ENCODE data around the gene FANCD2OS. TPM values are rescaled to one million over a fixed set of nuclear protein-coding genes. Genes with fewer than 3 reads are reported as not detected.
"Not testable (repeated sequence)": the region's sequence is repeated elsewhere in the genome, so short reads cannot be mapped to it uniquely, and the experiment has no call there.

The FANCD2OS gene
- total RNA-seq, 2 donors from 2014 or later = not detected

DNA sequence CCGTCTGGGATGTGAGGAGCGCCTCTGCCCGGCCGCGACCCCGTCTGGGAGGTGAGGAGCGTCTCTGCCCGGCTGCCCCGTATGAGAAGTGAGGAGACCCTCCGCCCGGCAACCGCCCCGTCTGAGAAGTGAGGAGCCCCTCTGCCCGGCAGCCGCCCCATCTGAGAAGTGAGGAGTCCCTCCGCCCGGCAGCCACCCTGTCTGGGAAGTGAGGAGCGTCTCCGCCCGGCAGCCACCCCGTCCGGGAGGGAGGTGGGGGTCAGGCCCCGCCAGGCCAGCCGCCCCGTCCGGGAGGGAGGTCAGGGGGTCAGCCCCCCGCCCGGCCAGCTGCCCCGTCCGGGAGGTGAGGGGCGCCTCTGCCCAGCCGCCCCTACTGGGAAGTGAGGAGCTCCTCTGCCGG, 38.0 kb downstream of the FANCD2OS start:
- peaks cover 68% of the 10 kb centered on the region for H3K36me3 Mint-ChIP-seq (ENCODE audit: low read depth)
- H3K27me3 Mint-ChIP-seq; H3K4me3 Mint-ChIP-seq; H3K9me3 Mint-ChIP-seq; H3K4me1 Mint-ChIP-seq; ATAC-seq (replicated peaks); H3K27ac Mint-ChIP-seq: not testable (repeated sequence)

DNA sequence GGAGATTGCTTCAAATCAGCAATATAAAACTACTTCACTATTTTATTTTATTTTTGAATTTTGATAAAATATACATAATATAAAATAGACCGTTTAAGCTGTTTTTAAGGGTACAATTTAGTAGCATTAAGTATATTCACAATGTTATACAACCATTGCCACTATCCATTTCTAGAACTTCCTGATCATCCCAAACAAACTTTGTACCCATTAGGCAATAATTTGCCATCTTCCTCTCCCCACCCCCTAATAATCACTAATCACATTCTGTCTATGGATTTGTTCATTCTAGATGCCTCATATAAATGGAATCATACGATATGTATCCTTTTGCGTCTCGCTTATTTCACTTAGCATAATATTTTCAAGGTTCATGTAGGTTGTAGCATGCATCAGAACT, 53.0 kb downstream of the FANCD2OS start:
- Mint-ChIP-seq H3K4me1 (no peaks in the 10 kb centered on the region), H3K27ac (no peak overlapping the region), H3K27me3 (no peaks in the 10 kb centered on the region), H3K9me3 (no peaks in the 10 kb centered on the region), H3K4me3 (no peak overlapping the region), H3K36me3 (ENCODE audit: low read depth) (peaks cover 81% of the 10 kb centered on the region)
- ATAC-seq (replicated peaks) = no peak

Other genes with a start within 250 kb of the FANCD2OS start
- gene CIDEC, start 228.0 kb downstream of the FANCD2OS start, total RNA-seq = under 1 TPM in 1 of 2 donors, not detected in 1; 0.42 TPM
- gene JAGN1, start 217.6 kb downstream of the FANCD2OS start, total RNA-seq = 10 to 100 TPM; 22.8 to 32.0 TPM
- gene IL17RE, start 205.4 kb downstream of the FANCD2OS start, total RNA-seq = 10 to 100 TPM in 1 of 2 donors, 1 to 10 TPM in 1; 5.9 to 20.1 TPM
- gene IL17RC, start 191.2 kb downstream of the FANCD2OS start, total RNA-seq = 1 to 10 TPM; 1.2 to 3.5 TPM
- 10 to 100 TPM; 14.2 to 36.7 TPM for gene CRELD1, start 174.4 kb downstream of the FANCD2OS start, total RNA-seq
- gene PRRT3, start 155.8 kb downstream of the FANCD2OS start, total RNA-seq = 1 to 10 TPM; 3.2 to 9.1 TPM
- gene EMC3, start 121.4 kb downstream of the FANCD2OS start, total RNA-seq = 10 to 100 TPM; 50.3 to 59.7 TPM
- 10 to 100 TPM; 59.0 to 74.0 TPM for gene FANCD2, start 81.8 kb downstream of the FANCD2OS start, total RNA-seq
- 100 to 1,000 TPM in 1 of 2 donors, 10 to 100 TPM in 1; 93.3 to 111 TPM for gene BRK1, start 7.4 kb upstream of the FANCD2OS start, total RNA-seq
- gene VHL, start 33.5 kb upstream of the FANCD2OS start, total RNA-seq = 10 to 100 TPM; 62.7 to 63.7 TPM
- 10 to 100 TPM in 1 of 2 donors, 1 to 10 TPM in 1; 5.6 to 10.1 TPM for gene IRAK2, start 56.7 kb upstream of the FANCD2OS start, total RNA-seq
- 10 to 100 TPM; 56.7 to 71.7 TPM for gene TATDN2, start 140.2 kb upstream of the FANCD2OS start, total RNA-seq
- under 1 TPM; 0.34 to 0.58 TPM for gene GHRL, start 184.7 kb upstream of the FANCD2OS start, total RNA-seq
- 100 to 1,000 TPM in 1 of 2 donors, 10 to 100 TPM in 1; 69.5 to 104 TPM for gene SEC13, start 212.9 kb upstream of the FANCD2OS start, total RNA-seq

Data from activated T-helper 17 cell treated with anti-CD3 and anti-CD28 coated beads, Interleukin-2, amount 50 U/mL, for 72 hours (primary cell).